Heart right ventricle (tissue), 16 donors: Measurements from ENCODE around the gene C6orf141. TPM values are rescaled to one million over a fixed set of nuclear protein-coding genes. Genes with fewer than 3 reads are reported as not detected.

Experiments used
- ATAC-seq, 8 donors: fragments of 200-7000 bp; cut with Tn5 transposase; one replicate each; pipeline ENCODE4 v1.9.1; 2020; ENCODE audit warnings: mild to moderate bottlenecking in 8 of 8, moderate library complexity in 8 of 8, moderate number of reproducible peaks in 1 of 8
- DNase-seq, 2 donors: peaks; one replicate each; pipeline ENCODE4 v3.0.0-alpha.2; 2020
- H3K27ac ChIP-seq, 10 donors: fragments of 200-600 bp; sonication (generic) in 2 of 10; one replicate each; pipeline versions ENCODE4 v1.5.0 to v1.8.0; 2020 to 2022; ENCODE audit warnings: mild to moderate bottlenecking in 3 of 10
- H3K27me3 ChIP-seq, 7 donors: fragments of 200-600 bp; one replicate each; pipeline ENCODE4 v1.8.0; 2021 to 2022; ENCODE audit warnings: mild to moderate bottlenecking in 2 of 7
- H3K36me3 ChIP-seq, 9 donors: fragments of 200-600 bp; sonication (generic) in 1 of 9; one replicate each; pipeline versions ENCODE4 v1.5.0 to v1.8.0; 2020 to 2022; ENCODE audit warnings: mild to moderate bottlenecking in 2 of 9
- H3K4me1 ChIP-seq, 9 donors: fragments of 200-600 bp; sonication (generic) in 1 of 9; one replicate each; pipeline versions ENCODE4 v1.5.0 to v1.8.0; 2020 to 2022; ENCODE audit warnings: mild to moderate bottlenecking in 4 of 9
- H3K4me3 ChIP-seq, 10 donors: fragments of 200-600 bp; sonication (generic) in 2 of 10; one replicate each; pipeline versions ENCODE4 v1.5.0 to v1.8.0; 2020 to 2022; ENCODE audit warnings: mild to moderate bottlenecking in 7 of 10, moderate library complexity in 2 of 10
- H3K9me3 ChIP-seq, 11 donors: fragments of 200-600 bp in 10 of 11; sonication (generic) in 2 of 11; one replicate each; pipeline versions ENCODE4 v1.5.0 to v1.8.0; 2013 to 2022; ENCODE audit warnings: mild to moderate bottlenecking in 2 of 11, control low read depth in 1 of 11, moderate library complexity in 1 of 11
- WGBS, 2 donors: extraction: QIAGEN DNeasy Blood & Tissue Kit; methylation state at CpG; one replicate each; pipeline ENCODE4 v1.1.7; 2013; ENCODE audit warnings: inconsistent platforms in 1 of 2; 5-methylcytosine and 5-hydroxymethylcytosine counted together
- intact Hi-C, 10 donors: fragments of 100-400 bp; cut with DNase I; formaldehyde crosslinking; loops; one replicate each; pipeline versions ENCODE4 v1.11.1 to v1.14.2; 2022
- polyA plus RNA-seq, 2 donors: library from polyadenylated mRNA; stranded (reverse); fragments of 200-250 nt; gene quantifications; one replicate each; pipeline ENCODE4 v1.2.3, GENCODE V29; 2013
- total RNA-seq, 10 donors: library from RNA; stranded (reverse); fragmentation: NEBNext Ultra II Directional in 3 of 10; extraction: Animal tissue kit (Norgen Biotek cat#: 25700) in 3 of 10; gene quantifications; one replicate each; pipeline versions ENCODE4 v1.2.1 to v1.2.4, GENCODE V29; 2021 to 2023
- TF ChIP-seq, protein P1 (sequence below), 9 donors: fragments of 200-600 bp; sonication (generic) in 2 of 9; IDR thresholded peaks; one replicate each; pipeline versions ENCODE4 v1.5.0 to v1.8.0; 2021 to 2022; ENCODE audit warnings: antibody characterized with exemption in 9 of 9, mild to moderate bottlenecking in 5 of 9, moderate library complexity in 1 of 9
- donor health status: Arrhythmogenic right ventricular cardiomyopathy.
- donor health status: ischemic (EF 13 %, LVEDD 7.1; RV severe dilation, severe dysfunction).
- donor health status: healthy with polysubstance abuse.
- donor health status: DM: no; HTN: yes; CAD: no.
- donor health status: DM: no; HTN: no; CAD: no.
- donor health status: ischemic (EF 25% LVEDD 6.9; RV normal size, moderate dysfunction).
- donor health status: ischemic (EF 25% LVEDD 5.7; RV mildly dilated, moderate dysfunction).
- donor health status: healthy.
- donor health status: DM: yes; HTN: yes; CAD: no.
- donor health status: Ischemic cardiomyopathy.
- donor health status: ischemic (EF 35%, LVEDD 5.7; RV mildly dilated, moderate dysfunction).
- donor health status: nonischemic (EF 11% LVEDD 7.7; RV severe dilation, severe dysfunction).
- donor health status: DM: yes; HTN: yes; CAD: no.
- donor health status: PGD.
- donor health status: ischemic (EF 29% LVEDD 5.4; RV normal size, mild dysfunction).
- donor health status: nonischemic (EF 23%, LVEDD 6.1; RV moderate dilation, normal function).

C6orf141 gene
- total and polyA plus RNA-seq, 12 donors: 0.16 to 1.5 (median 0.57) TPM; not detected in 5

DNA sequence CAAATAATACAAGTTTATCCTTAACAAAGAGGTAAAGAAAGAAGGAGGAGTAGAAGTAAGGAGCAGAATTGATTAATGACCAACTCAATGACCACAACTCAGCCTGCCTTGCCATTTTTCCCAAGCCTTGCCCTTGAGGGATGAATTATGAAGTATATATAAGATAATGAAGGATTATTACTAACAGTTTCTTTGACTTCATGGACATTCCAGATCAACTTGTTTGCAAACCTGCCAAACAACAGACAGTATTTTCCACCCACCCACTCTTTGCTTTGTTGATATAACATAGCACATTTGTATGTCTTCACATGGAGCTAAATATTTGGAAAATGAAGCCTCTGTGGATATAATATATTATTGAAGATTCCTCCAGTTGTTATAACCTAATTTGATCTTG lies 9.9 kb upstream of the C6orf141 start:
- Histone ChIP-seq H3K36me3 (no peaks in the 10 kb centered on the region), H3K4me3 (no peak overlapping the region), H3K27me3 (no peaks in the 10 kb centered on the region), H3K4me1 (peaks cover 0 to 5% (median 0%) of the 10 kb centered on the region in 9 donors), H3K9me3 (no peaks in the 10 kb centered on the region), H3K27ac (no peak overlapping the region)
- ATAC-seq: no peak
- TF ChIP-seq, protein P1, sequence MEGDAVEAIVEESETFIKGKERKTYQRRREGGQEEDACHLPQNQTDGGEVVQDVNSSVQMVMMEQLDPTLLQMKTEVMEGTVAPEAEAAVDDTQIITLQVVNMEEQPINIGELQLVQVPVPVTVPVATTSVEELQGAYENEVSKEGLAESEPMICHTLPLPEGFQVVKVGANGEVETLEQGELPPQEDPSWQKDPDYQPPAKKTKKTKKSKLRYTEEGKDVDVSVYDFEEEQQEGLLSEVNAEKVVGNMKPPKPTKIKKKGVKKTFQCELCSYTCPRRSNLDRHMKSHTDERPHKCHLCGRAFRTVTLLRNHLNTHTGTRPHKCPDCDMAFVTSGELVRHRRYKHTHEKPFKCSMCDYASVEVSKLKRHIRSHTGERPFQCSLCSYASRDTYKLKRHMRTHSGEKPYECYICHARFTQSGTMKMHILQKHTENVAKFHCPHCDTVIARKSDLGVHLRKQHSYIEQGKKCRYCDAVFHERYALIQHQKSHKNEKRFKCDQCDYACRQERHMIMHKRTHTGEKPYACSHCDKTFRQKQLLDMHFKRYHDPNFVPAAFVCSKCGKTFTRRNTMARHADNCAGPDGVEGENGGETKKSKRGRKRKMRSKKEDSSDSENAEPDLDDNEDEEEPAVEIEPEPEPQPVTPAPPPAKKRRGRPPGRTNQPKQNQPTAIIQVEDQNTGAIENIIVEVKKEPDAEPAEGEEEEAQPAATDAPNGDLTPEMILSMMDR (IDR thresholded peaks at IDR 0.05): no peak
- no peak for DNase-seq
- intact Hi-C loops: no loop called here

DNA sequence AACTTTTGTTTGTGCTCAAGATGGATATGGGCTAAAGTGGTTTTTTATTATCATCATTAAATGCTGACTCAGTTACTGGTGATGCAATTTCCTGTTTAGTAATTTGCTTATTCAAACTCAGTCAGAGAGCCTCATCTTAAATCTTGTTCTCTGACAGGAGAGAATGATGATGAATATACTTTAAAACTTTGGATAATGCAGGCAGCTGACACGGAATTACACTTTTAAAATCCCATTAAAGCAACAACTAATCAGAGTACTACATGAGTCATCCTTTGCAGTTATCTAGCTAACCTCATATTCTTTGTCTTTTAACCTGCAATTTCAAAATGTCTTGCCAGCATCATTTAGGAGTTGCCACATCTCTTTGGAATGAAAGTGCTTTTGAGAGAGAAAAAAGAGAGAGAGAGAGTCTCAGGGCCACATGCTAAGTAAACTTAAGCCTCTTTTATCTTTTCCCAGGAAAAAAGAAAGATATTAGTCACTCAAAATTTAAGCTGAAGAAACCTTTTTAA lies 9.2 kb upstream of the C6orf141 start:
- no peaks in the 10 kb centered on the region for H3K27me3 ChIP-seq
- ATAC-seq (no peak), DNase-seq (no peak)
- H3K9me3 ChIP-seq: no peaks in the 10 kb centered on the region
- no peak overlapping the region for H3K4me3 ChIP-seq
- H3K36me3 ChIP-seq: no peaks in the 10 kb centered on the region
- peaks cover 0 to 5% (median 0%) of the 10 kb centered on the region in 9 donors for H3K4me1 ChIP-seq
- intact Hi-C loops: no loop called here
- no peak overlapping the region for H3K27ac ChIP-seq
- 48 to 49% methylated on average over 1 of the region's 1 CpG for WGBS, 2 donors
- TF ChIP-seq, protein P1 (IDR thresholded peaks at IDR 0.05): no peak

DNA sequence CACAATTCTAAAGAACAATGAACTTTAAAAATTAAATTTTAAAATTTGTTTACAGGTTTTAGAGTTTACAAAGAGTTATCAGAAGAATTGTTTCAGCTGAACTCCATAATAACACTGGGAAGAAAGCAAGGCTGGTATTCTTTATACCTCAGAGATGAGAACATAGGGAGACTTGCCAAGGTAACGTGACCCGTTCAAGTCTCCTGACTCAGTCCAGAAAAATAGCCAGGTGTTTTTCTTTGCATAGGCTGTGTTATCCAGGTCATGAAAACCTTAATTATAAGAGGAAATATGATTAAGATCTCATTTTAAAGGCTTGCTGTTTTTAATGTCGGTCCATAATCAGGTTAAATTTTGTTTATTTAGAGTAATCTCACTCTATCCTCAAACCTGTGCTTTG lies 8.5 kb upstream of the C6orf141 start:
- Histone ChIP-seq H3K27ac (no peak overlapping the region), H3K9me3 (no peaks in the 10 kb centered on the region), H3K36me3 (no peaks in the 10 kb centered on the region), H3K4me3 (no peak overlapping the region), H3K4me1 (peaks cover 0 to 5% (median 0%) of the 10 kb centered on the region in 9 donors), H3K27me3 (no peaks in the 10 kb centered on the region)
- intact Hi-C loops: no loop called here
- ATAC-seq: no peak
- TF ChIP-seq, protein P1 (IDR thresholded peaks at IDR 0.05): no peak
- no peak for DNase-seq
- WGBS, 2 donors: 73 to 83% methylated on average over 3 of the region's 3 CpGs

DNA sequence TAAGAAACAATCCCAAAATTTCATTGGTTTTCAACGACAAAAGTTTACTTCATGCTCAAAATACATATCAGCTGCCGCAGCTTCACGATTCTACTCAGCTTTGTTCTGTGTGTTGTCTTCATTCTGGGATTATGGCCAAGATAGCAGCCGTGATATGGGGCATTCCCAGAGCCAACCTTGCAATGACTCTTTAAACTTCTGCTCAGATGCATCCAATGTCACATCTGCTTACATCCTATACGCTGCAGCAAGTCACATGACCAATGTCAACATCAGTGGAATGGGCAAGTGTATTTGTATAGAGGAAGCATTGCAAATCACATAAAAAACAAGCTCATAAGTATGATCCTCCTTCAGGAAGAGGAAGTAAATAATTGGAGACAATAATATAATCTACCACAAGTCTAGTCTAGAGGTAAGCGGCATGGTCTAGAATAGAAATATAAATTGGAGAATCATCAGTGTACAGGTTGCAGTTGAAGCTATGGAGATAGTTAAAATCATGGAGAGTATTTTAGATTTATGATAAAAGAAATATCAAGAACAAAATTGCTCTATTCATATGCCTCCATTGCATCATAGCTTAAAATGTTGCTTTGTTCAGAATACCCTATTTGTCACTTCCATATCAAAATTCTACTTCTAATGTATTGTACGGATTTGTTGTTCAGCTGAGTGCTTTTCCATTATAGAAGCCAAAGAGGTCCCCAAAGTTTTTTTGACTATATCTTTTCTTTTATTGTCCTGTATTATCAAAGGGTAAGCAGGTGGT lies 7.2 kb upstream of the C6orf141 start:
- H3K4me1 ChIP-seq: peaks cover 0 to 5% (median 0%) of the 10 kb centered on the region in 9 donors
- no peak for ATAC-seq
- no peaks in the 10 kb centered on the region for H3K36me3 ChIP-seq
- TF ChIP-seq, protein P1 (IDR thresholded peaks at IDR 0.05): no peak
- no peak overlapping the region for H3K4me3 ChIP-seq
- H3K27me3 ChIP-seq: no peaks in the 10 kb centered on the region
- H3K9me3 ChIP-seq: no peaks in the 10 kb centered on the region
- 67 to 78% methylated on average over 7 of the region's 7 CpGs for WGBS, 2 donors
- no peak for DNase-seq
- intact Hi-C loops: no loop called here
- no peak overlapping the region for H3K27ac ChIP-seq
